BE2C (cell line): ENCODE measurements around the gene C22orf15.
A peak's percentile ranks its signal among the peaks of the same experiment; 100 is the strongest.

Experiments
- DNase-seq: peaks from one replicate; pipeline ENCODE4 v3.0.0-alpha.2; 2020
- H3K27me3 ChIP-seq: fragments of 250-450 bp; sonication (Bioruptor Pico); 2 replicates; pipeline ENCODE4 v1.5.1; 2020; ENCODE audit warnings: mild to moderate bottlenecking
- H3K36me3 ChIP-seq: fragments of 250-450 bp; sonication (Bioruptor Pico); 2 replicates; pipeline ENCODE4 v1.5.1; 2020; ENCODE audit warnings: mild to moderate bottlenecking
- H3K4me1 ChIP-seq: fragments of 250-450 bp; sonication (Bioruptor Pico); 2 replicates; pipeline ENCODE4 v1.5.1; 2020
- H3K4me3 ChIP-seq: 2 replicates; pipeline ENCODE4 v1.5.1; 2011; ENCODE audit warnings: low read depth, low read length
- H3K9me3 ChIP-seq: fragments of 250-450 bp; sonication (Bioruptor Pico); 2 replicates; pipeline ENCODE4 v1.5.1; 2020
- TF ChIP-seq, protein P1 (sequence below): IDR thresholded peaks from 2 replicates; pipeline ENCODE4 v1.5.1; 2012; ENCODE audit warnings: mild to moderate bottlenecking, low read depth, low read length

C22orf15 gene

DNA sequence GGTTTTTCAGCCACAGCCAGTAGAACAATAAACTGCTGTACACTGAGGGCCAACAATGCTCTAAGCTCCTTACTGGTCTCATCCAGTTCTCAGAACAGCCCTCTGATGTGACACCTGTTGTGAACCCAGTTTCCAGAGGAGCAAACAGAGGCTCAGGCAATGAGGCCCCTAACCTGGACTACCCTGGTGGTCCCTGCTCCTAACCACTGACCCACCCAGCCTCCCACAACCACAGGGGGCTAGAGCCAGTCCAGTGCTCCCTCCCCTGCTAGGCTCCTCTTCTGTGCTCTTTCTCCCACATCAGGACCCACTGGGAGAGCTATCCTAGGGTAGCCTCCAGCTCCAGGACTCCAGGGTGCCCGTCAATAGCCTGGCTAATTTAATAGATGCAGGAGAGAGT is 19.9 kb downstream of the C22orf15 start:
- no peak for DNase-seq
- Histone ChIP-seq H3K4me1 (peaks cover 7% of the 10 kb centered on the region), H3K4me3 (no peak overlapping the region), H3K36me3 (no peaks in the 10 kb centered on the region), H3K27me3 (no peaks in the 10 kb centered on the region), H3K9me3 (no peaks in the 10 kb centered on the region)
- TF ChIP-seq, protein P1, sequence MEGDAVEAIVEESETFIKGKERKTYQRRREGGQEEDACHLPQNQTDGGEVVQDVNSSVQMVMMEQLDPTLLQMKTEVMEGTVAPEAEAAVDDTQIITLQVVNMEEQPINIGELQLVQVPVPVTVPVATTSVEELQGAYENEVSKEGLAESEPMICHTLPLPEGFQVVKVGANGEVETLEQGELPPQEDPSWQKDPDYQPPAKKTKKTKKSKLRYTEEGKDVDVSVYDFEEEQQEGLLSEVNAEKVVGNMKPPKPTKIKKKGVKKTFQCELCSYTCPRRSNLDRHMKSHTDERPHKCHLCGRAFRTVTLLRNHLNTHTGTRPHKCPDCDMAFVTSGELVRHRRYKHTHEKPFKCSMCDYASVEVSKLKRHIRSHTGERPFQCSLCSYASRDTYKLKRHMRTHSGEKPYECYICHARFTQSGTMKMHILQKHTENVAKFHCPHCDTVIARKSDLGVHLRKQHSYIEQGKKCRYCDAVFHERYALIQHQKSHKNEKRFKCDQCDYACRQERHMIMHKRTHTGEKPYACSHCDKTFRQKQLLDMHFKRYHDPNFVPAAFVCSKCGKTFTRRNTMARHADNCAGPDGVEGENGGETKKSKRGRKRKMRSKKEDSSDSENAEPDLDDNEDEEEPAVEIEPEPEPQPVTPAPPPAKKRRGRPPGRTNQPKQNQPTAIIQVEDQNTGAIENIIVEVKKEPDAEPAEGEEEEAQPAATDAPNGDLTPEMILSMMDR: no peak

DNA sequence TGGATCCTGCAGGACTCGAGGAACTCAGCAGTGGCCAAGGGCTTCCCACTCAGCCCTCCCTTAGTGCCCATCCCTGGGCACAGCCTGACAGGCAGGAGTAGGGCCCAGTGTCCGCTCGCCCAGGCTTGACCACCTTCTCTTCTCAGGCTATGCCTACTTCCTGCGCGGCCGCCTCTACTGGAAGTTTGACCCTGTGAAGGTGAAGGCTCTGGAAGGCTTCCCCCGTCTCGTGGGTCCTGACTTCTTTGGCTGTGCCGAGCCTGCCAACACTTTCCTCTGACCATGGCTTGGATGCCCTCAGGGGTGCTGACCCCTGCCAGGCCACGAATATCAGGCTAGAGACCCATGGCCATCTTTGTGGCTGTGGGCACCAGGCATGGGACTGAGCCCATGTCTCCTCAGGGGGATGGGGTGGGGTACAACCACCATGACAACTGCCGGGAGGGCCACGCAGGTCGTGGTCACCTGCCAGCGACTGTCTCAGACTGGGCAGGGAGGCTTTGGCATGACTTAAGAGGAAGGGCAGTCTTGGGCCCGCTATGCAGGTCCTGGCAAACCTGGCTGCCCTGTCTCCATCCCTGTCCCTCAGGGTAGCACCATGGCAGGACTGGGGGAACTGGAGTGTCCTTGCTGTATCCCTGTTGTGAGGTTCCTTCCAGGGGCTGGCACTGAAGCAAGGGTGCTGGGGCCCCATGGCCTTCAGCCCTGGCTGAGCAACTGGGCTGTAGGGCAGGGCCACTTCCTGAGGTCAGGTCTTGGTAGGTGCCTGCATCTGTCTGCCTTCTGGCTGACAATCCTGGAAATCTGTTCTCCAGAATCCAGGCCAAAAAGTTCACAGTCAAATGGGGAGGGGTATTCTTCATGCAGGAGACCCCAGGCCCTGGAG is 20.7 kb downstream of the C22orf15 start:
- H3K4me3 ChIP-seq: no peak overlapping the region
- no peaks in the 10 kb centered on the region for H3K9me3 ChIP-seq
- H3K4me1 ChIP-seq: peaks cover 7% of the 10 kb centered on the region
- TF ChIP-seq, protein P1: no peak
- H3K36me3 ChIP-seq: no peaks in the 10 kb centered on the region; the same call in 1 of the 2 replicates
- no peaks in the 10 kb centered on the region for H3K27me3 ChIP-seq
- no peak for DNase-seq

DNA sequence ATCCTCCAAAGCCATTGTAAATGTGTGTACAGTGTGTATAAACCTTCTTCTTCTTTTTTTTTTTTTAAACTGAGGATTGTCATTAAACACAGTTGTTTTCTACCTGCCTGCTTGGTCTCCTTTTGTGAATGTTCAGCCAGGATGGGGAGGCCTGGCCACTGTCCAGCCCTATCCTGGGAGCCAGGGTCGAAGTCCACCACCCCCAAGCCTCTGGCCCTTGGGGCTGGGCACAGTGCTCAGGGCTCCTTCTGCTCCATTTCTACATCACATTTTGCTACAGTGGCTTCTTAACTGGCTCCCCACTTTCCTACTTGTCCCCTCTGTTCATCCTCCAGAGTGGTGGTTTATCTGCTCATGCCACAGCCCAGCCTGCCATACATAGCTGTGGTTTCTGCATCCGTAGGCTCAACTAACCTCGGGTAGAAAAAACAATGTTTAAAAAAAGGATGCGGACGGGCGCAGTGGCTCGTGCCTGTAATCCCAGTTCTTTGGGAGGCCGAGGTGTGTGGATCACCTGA is 21.5 kb downstream of the C22orf15 start:
- H3K27me3 ChIP-seq: no peaks in the 10 kb centered on the region
- H3K4me3 ChIP-seq: no peak overlapping the region
- H3K9me3 ChIP-seq: no peaks in the 10 kb centered on the region
- H3K4me1 ChIP-seq: peaks cover 7% of the 10 kb centered on the region
- TF ChIP-seq, protein P1: no peak
- DNase-seq: no peak
- H3K36me3 ChIP-seq: no peaks in the 10 kb centered on the region; the same call in 1 of the 2 replicates

DNA sequence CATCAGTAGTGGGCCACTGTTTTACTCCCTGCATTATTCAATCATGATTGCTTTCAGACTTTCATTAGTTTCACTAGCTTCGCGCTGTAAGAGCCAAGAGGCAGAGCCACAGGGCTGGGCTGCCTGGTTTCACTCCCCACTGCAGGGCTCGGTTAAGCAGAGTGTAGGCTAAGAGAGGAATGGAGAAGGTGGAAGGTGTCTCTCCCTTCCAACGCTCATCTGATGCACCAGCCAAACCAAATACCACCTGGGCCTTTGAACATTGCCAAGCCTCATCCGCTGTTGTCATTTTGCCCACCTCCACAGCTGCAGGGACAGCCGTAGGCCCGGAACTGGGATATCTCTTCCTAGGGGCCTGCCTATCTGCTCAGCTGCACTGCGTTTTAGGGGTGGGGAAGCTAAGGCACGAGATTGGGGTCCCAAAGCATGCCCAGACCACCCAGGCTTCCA is 23.5 kb downstream of the C22orf15 start:
- no peak for DNase-seq
- H3K9me3 ChIP-seq: no peaks in the 10 kb centered on the region
- H3K4me3 ChIP-seq: peak overlapping the region; percentile 70
- no peaks in the 10 kb centered on the region for H3K27me3 ChIP-seq
- no peaks in the 10 kb centered on the region; the same call in 1 of the 2 replicates for H3K36me3 ChIP-seq
- TF ChIP-seq, protein P1: no peak
- H3K4me1 ChIP-seq: peaks cover 15% of the 10 kb centered on the region

DNA sequence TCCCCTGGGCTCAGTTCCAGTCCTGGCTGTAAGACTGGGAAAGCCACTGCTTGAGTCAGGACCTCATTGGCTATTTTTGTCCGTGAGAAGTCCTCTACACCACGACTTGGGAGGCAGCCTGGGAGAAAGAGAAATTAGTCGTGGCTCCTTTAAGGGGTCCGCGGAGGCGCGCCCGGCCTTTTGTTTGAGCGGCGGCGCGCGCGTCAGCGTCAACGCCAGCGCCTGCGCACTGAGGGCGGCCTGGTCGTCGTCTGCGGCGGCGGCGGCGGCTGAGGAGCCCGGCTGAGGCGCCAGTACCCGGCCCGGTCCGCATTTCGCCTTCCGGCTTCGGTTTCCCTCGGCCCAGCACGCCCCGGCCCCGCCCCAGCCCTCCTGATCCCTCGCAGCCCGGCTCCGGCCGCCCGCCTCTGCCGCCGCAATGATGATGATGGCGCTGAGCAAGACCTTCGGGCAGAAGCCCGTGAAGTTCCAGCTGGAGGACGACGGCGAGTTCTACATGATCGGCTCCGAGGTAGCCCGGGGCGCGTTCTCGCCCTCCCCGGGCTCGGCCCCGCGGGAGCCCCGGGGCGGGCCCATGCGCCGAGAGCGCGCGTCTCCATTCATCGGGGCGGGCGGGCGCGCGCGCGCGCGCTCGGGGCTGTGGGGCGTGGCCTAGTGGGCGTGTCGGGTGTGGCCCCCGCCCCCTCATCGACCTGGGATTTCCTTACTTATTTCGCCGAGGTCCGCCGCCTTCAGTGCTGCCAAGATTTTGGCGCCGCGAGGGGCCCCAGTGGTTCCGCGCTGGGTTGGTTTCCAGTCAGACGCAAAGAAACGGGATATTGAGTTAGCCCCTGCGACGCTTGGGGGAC is 24.2 kb downstream of the C22orf15 start, which contains the start of gene SMARCB1:
Gene SMARCB1 (plus strand): TSS at position 215 of the 848 bp plus-strand sequence. CDS start 204 bp downstream, at position 419.
- Histone ChIP-seq H3K9me3 (no peaks in the 10 kb centered on the region), H3K4me1 (peaks cover 14% of the 10 kb centered on the region), H3K4me3 (peak within 1 kb of the TSS; percentile 70), H3K27me3 (no peaks in the 10 kb centered on the region), H3K36me3 (no peaks in the 10 kb centered on the region; the same call in 1 of the 2 replicates)
- peak; percentile 91 for DNase-seq
- TF ChIP-seq, protein P1: no peak
